NAMALWA (cell line): ENCODE data around the gene ABCB11.
"Not testable (repeated sequence)": the region's sequence is repeated elsewhere in the genome, so short reads cannot be mapped to it uniquely, and the experiment has no call there.

Source experiments
- DNase-seq: peaks from one replicate; pipeline ENCODE4 v3.0.0-alpha.2; 2015; ENCODE audit warnings: low spot score

Gene ABCB11

DNA sequence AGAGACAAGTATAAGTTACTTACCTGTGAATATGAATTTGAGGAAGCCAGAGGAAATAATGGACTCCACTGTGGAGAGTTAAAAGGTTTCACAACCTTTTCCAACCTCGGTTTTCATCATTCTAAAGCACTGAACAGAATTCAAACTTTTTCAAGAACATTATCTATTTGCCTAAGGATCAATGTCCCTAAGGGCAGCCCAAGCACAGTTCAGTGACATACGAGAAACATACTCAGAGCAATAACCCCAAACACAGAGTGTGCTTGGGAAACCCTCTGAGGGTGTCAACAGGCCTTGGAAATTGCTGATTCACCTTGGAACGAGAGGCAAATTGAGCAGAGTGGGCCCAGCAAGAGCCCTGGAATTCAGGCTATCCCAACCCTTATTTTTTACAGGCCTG lies at the start of gene ABCB11:
TSS of gene ABCB11 (minus strand) at position 123 of the 400 bp plus-strand sequence. CDS start 13,199 bp downstream, outside the sequence.
- no peak for DNase-seq

DNA sequence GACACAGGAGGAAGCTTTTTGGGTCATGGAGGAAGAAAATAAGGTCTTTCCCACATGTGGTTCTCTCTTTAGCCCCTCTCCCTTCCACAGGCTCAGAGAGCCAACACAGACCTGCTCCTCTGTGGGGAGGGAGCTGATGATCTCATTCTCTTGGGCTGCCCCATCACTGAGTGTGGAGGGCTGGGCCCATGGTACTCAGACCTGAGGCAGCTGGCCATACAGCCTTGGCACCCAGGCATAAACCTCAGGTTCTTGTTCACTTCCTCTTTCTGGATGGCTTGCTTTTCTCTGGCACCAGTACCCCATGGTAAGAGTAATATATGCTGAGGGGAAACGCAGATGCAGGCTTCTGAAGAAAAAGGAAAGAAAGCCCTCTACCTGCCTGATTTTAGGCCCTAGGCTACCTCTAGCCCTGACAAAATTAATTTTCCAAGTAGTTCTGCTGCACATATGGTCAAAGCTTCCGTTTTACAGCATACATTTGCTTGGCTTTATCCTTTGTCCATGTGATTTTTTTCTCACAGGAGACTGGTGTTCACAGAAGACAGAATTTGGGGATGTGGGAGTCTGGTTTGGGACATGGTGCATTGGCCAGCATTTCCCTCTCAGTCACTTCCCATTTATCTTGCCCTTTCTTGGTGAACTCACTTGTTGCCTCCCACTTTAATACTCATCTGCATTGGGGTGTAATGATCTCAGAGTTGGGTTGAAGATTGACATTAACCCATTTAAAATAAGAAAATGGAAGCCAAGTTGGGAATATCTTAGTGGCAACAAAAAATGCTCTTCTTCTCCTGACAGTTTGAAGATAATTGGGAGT lies 49.3 kb upstream of the ABCB11 start:
- peak; percentile 51 for DNase-seq

DNA sequence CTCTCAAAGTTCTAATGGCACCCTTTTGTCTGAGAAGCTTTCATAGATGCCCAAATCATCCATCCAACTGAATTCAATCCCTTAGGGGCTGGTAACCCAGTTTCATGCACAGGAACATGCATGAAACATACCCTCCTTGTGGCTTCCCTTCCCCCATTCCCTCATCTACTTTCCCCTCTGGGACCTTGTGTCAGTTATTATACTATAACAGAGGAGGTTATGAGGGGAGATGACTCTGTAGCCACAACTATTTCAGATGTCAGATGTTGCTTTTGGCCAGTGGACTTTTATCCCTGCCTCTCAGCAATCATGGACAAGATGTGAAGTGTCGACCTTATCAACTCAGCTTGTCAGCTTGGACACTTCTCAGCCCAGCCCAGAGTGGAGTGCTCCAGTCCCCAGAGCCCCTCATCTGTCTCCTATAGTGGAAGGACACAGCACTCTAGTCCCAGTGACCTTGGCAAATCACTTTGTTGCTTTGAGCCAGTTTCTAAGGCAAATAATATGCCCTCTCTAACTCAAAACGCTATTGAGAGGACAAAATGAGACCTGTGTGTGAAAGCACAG lies 46.6 kb upstream of the ABCB11 start:
- no peak for DNase-seq

DNA sequence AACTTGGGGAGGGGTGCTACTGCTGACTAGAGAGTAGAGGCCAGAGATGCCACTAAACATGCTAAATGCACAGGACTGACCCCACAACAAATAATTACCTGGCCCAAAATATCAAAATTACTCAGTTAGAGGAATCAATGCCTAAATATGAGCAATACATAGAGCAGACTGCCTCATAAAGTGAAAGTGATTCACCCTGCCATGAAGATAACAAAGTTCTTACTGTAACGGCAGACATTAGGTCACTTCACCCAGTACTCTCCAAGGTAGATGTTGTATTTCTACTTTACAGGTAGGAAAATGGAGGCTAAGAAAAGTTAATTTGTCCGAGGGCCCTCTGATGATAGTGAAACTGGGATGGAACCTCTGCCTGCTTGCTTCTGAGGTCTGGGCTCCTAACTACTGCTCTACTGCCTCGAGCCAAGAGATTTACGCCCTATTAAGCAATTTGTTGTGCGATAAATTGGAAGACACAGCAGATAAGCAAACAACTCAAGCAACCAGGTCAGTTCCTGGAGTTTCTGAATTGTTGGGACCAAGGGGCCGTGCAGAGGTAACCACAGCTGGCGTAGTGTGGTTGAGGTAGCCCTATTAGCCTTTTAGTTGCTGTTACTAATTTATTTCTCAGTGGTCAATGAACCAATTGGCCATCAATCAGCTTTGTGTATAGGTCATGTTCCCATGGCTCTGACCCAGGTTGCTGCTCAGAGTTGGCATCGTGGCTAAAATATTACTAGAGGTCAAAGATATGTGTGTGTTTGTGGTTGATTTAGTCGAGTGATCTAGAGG lies 43.0 kb upstream of the ABCB11 start:
- no peak for DNase-seq

DNA sequence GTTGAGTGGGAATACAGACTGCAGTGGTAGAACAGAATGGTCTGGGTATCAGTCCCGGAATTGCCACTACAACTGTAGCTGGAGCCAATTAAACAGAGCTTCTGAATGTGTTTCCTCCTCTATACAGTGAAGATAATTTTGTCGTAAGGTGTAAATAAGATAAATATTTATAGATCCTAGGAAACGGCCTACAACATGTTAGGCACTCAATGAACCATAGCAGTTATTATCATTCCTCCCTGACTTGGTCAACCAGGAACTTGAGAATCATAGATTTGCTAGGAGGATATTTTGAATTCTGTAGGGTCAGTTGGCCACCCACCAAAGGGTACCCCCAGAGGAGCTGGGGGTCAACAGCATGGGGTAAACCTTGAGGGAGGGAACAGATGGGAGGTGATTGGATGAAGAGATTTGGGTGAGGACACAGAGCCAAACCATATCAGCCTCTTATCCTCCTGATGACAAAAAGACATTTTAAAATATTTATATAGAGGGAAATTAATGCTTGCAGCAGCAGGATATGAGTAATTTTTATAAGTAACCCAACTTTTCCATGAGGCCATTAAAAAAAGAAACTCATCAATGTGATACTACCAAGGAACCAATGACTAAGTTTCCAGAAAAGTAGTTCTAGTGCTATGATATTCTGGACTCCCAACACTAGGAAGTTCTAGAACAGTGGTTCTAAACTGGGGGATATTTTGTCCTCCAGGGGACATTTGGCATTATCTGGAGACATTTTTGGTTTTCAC lies 42.3 kb upstream of the ABCB11 start:
- no peak for DNase-seq

DNA sequence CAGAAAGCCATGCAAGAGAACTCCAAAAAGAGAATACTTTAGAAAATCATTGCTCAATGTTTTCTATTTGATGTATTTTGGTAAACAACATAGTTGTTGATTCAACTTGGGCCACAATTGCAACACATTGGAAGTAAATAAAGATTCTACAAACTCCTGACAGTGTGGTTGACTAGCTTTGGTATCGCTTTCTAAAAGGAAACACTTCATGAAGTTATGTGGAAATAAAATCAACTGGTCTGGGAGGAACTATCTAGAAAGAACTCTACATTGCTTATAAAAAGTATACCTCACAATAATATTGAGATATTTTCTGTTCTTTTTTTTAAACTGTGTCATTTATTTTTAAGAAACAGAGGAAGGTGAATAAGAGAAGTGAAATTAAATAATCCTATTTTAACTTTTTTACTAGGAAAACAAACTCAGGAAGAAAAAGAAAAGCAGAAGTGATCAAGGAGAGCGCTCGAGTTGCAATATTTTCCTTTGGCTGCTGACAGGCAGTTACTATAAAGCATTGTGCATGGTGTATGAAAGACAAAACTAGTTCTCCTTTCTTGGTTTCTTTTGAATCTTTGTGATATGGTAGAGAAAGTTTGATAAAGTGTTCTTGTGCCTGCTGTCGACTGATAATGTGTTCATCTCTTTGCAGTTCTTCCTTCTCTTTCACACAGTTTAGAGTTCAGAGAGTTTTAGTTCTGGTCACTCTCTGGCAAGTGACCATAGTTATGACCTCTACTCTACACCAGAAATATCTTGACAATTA lies 41.2 kb upstream of the ABCB11 start:
- peak; percentile 55 for DNase-seq

DNA sequence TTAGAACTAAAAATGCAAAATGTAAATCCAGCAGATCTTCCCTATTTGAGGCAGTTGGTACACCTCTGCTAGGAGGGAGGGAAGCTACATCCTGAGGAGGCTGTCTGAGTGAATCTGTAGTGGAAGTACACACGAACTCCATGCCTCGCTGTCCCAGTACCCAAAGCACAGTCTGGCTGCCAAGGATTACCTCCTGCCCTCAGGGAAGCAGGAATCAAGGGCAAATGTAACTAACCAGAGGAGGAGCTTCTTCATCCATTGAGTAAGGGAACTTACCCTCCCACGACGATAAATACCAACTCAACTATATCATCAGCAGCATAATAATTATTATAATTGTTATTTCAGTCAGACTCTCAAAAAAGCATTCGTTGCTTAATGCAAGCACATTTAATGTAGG lies 40.3 kb upstream of the ABCB11 start:
- DNase-seq = no peak

DNA sequence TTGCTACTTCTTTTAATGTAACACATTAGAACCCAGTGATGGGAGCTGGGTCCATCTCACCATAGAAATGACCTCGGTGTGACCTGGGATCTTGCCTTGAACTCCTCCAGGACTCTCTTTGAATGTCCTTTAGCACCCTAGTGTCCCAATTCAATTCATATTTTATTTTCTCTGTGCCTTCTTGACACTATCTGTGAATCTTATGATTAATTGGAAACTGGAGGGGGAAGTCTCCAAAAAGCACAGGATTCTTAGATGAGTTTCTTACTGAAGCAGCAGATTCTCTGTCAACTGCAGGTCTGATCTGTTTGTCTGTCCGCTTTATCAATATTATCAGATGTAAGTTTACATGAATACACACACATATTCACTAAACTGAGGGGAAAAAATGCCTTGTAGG lies 38.7 kb upstream of the ABCB11 start:
- DNase-seq = no peak

DNA sequence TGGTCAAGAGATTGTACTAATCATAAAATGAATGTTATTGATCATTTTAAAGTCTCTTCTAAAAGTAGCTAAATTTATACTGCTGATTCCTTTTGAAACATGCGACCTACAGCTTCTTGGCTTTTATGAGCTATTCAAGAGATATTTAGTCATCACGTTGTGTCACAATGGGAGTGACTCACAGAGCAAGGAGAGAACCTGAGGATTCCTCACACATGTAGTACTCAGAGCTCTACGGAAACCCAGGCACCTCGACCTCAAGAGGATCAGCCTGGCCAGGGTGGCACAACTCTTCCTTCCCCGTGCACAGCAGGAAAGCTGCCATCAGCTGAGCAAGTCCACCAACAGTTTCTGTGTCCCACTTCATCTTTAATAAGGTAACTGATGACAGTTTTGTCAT lies 38.2 kb upstream of the ABCB11 start, which contains the start of gene DHRS9:
TSS of gene DHRS9 (plus strand) at position 223 of the 400 bp plus-strand sequence. CDS start 12,019 bp downstream, outside the sequence.
- DNase-seq = no peak

DNA sequence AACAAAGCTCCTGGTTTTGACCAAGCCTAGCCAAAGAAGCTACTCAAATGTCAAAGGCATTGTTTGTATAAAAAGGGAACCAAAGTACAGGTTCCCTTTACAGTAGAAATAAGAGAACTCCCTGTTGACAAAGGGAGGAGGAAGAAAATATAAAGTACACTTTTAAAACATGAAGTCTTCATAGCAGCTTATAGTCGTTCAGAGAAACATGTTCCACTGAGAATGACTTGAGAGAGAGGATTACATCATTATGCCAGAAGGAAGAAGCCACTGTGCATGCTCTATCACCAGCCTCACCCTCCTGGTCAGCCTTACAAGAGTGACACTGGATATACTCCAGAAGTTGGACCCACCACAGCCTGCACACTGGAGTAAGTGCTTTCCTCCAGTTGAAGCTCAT lies 35.8 kb upstream of the ABCB11 start:
- no peak for DNase-seq

DNA sequence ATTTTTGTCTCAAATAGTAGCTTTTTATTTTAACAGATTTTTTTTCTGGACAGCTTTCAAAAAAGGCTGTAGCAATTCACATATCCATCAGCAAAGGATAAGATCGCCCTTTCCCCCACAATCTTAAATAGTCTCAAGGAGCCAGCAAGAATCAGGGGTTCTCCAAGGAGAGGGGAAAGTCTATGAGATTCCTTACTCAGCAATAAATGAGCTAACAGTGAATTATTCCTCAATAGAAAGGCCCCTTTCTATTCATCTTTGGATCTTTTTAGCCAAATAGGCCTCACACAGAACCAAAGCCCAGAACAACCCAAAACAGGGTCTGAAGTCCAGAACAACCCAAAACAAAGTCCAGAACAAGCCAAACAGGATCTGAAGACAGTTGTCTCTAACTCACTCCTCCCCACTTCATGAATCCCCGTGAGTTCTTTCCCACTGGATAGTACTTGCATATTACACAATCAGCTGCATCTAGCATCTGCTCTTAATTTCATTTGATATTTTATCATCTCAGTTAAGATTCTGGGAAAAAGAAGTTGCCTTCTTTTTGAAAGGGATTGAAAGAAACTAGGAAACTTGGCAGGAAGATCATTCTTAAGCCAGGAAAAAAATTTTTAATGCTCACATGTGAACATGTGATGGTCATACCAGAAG lies 34.9 kb upstream of the ABCB11 start:
- DNase-seq = no peak

DNA sequence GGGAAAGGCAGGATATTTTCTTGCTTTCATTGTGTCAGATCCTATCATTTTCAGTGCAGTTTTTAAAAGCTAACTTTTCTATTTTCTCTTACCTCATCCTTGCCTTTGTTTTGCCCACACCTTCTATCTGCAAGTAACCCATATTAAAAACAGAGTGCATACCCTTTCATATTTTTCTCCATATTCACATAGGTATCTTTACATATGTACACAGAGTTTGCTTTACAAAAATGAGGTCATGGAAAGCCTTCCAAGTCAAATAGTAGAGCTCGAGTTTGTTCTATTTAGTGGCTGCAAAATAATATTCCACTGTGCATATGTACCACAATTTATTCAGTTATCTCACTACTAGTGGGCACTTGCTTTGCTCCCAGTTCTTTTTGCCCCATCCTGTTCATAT lies 34.3 kb upstream of the ABCB11 start:
- no peak for DNase-seq

DNA sequence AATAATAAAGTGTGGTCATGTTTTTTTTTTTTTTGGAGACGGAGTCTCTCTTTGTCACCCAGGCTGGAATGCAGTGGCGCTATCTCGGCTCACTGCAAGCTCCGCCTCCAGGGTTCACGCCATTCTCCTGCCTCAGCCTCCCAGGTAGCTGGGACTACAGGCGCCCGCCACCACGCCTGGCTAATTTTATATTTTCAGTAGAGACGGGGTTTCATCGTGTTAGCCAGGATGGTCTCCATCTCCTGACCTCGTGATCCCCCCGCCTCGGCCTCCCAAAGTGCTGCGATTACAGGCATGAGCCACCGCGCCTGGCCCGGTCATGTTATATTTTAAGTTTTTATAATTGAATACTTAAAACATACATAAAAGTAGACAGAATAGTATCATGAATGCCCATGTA lies 33.1 kb upstream of the ABCB11 start:
- DNase-seq = not testable (repeated sequence)

DNA sequence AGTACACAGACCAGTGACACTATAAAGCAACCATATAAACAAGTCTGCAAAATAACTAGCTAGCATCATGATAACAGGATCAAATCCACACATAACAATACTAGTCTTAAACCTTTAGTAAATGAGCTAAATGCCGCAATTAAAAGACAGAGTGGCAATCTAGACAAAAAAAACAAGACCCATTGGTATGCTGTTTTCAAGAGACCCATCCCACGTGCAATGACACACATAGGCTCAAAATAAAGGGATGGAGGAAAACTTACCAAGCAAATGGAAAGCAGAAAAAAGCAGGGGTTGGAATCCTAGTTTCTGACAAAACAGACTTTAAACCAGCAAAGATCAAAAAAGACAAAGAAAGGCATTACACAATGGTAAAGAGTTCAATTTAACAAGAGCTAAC lies 23.5 kb upstream of the ABCB11 start:
- not testable (repeated sequence) for DNase-seq

DNA sequence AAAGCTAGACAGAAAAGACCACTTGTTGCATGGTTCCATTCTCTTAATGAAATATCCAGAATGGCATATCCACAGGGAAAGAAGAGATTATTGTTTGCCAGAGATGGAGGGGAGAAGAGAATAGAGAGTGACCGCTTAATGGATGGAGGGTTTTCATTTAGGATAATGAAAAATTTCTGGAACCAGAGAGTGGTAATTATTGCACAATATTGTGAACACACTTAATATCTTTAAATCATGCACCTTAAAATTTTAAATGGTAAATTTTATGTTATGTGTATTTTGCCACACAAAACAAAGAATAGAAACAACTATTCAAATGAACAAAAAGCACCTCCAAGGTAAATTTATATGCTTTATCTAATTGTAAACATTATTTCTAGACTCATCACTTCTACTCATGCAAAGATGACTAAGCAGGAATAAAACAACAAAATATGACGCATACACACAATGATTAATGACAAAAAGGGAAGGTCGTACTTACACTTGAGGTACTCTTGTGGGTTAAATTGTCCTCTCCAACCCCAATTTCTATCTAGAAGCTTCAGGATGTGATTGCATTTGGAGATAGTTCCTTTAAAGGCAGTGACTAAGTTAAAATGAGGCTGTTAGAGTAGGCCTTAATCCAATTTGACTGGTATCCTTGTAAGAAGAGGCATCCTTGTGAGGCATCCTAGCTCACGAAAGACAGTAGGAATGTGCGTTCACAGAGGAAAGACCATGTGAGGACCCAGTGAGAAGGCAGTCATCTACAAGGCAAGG lies 19.5 kb upstream of the ABCB11 start:
- DNase-seq = no peak

DNA sequence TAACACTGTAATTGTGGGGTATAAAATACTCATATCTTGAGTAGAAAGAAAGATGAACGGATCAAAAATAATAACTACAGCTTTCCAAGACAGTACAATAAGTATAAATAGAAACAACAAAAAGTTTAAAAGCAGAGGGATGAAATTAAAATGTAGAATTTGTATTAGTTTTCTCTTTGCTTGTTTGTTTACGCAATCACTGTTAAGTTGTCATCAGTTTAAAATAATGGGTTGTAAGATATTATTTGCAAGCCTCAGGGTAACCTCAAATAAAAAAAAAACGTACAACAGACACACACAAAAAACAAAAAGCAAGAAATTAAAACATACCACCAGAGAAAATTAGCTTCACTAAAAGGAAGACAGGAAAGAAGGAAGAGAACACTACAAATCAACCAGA lies 18.0 kb upstream of the ABCB11 start:
- no peak for DNase-seq

DNA sequence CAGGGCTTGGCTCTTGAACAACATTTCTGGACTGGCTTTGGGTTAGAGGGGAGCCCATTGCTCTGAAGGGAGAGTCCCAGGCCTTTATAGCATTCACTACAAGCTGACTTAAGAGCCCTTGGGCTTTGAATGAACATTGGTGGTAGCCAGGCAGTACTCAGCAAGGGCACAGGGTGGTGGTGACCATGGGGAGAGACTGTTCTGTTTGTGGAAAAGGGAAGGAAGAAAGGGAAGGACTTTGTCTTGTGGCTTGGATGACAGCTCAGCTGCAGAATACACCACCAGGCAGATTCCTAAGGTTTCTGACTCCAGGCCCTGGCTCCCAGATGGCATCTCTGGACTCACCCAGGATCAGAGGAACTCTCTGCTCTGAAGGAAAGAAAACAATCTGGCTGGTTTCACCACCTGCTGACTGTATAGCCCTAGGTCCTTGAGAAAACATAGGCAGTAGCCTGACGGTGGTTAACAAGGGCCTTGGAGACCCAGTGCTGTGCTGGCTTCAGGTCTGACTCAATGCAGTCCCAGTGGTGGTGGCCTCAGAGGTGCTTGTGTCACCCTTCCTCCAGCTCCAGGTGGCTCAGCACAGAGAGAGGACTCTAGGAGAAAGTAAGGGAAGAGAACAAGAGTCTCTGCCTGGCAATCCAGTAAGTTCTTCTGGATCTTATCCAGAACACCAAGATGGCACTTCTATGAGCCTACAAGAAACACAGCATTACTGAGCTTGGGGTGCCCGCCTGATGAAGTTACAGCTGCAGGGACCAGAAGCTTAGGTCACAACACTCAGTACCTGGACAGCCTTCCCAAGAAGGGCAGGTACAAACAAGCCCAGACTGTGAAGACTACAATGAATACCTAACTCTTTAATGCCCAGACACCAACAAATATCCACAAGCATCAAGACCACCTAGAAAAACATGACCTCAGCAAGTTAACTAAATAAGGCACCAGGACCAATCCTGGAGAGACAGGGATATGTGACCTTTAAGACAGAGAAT lies 16.4 kb upstream of the ABCB11 start:
- DNase-seq = no peak

DNA sequence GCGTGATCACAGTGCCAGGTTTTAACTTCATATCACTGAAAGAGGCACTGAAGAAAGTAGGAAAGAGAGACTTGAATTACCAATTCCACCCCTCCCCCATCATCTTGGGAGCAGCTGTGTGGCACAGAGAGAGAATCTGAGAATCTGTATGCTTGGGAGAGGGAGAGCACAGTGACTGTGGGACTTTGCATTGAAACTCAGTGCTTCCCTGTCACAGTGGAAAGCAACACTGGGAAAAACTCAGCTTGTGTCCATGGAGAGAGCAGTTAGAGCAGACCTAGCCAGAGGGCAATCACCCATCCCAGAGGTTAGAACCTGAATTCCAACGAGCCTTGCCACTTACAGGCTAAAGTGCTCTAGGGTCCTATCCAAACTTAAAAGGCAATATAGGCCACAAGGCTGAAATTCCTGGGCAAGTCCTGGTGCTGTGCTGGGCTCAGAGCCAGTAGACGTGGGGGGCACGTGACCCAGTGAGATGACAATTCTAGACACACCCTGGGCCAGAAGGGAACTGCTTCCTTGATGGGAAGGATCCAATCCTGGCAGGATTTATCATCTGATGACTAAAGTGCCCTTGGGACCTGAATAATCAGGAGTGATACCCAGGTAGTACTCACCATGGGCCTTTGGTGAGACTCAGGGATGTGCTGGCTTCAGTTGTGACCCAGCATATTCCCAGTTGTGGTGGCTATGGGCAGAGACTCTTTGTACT lies 15.5 kb upstream of the ABCB11 start:
- no peak for DNase-seq
